K562 (cell line): ENCODE measurements around the gene FAM193A. TPM values are rescaled to one million over a fixed set of nuclear protein-coding genes. Genes with fewer than 3 reads are reported as not detected.

Source experiments
- ATAC-seq: fragments of 200-7000 bp; cut with Tn5 transposase; 3 replicates; pipeline ENCODE4 v1.9.1; 2020; ENCODE audit warnings: moderate library complexity
- BruUV-seq: library from RNA; stranded (reverse); fragments of 400-500 nt; replicated peaks from 2 replicates; lab custom pipeline; 2021; lab: Mats Ljungman, UMichigan
- CTCF ChIA-PET: fragments of 300-600 bp; formaldehyde crosslinking; extraction: SDS; loops from one replicate; lab custom pipeline; 2021; ENCODE audit warnings: low intra/inter-chr PET ratio; lab: Yijun Ruan, JAX
- POLR2A ChIA-PET: fragments of 300-600, 350-650 bp; sonication (Branson Sonifier 250); formaldehyde crosslinking; extraction: SDS; loops from one replicate; lab custom pipeline; 2021; ENCODE audit warnings: antibody characterized with exemption, inconsistent platforms; lab: Yijun Ruan, JAX
- DNase-seq, 4 experiments: peaks; one replicate each; pipeline versions ENCODE4 v3.0.0 to v3.0.0-alpha.2; 2011 to 2018; ENCODE audit warnings: low spot score in 3 of 4, mixed read lengths in 3 of 4; ENCODE audit errors: extremely low read depth in 1 of 4
- FAIRE-seq: peaks from 2 replicates; lab custom pipeline; 2011; peaks lifted over from hg19 to GRCh38; lab: Jason Lieb, UNC
- H2AFZ ChIP-seq: 2 replicates; pipeline ENCODE4 v1.6.0; 2011; ENCODE audit warnings: low read depth, low read length, control low read depth, inconsistent platforms
- H3K27ac ChIP-seq: fragments of 200-600 bp; 3 replicates; pipeline ENCODE4 v1.8.0; 2011; ENCODE audit warnings: low read depth, mild to moderate bottlenecking, control low read depth, inconsistent platforms, low read length, moderate library complexity, mixed read lengths; ENCODE audit errors: extremely low read depth
- H3K27me3 ChIP-seq, 2 experiments: fragments of 300-600 bp in 1 of 2; 2 replicates in 1 of 2; 3 replicates in 1 of 2; pipeline versions ENCODE4 v1.6.0 to v1.8.0; 2011; ENCODE audit warnings: inconsistent platforms in 2 of 2, low read length in 2 of 2, mild to moderate bottlenecking in 1 of 2, mixed read lengths in 1 of 2, moderate library complexity in 1 of 2; ENCODE audit not compliant: control insufficient read depth in 2 of 2, insufficient read depth in 2 of 2
- H3K36me3 ChIP-seq: fragments of 300-600 bp; 3 replicates; pipeline ENCODE4 v1.8.0; 2011; ENCODE audit warnings: mild to moderate bottlenecking, low read length, inconsistent platforms; ENCODE audit not compliant: control insufficient read depth, insufficient read depth
- H3K4me1 ChIP-seq, 2 experiments: fragments of 200-600 bp in 1 of 2; replicated peaks in 1 of 2; 2 replicates in 1 of 2; 3 replicates in 1 of 2; pipeline versions ENCODE4 v1.5.1 to v1.8.0; 2011; ENCODE audit warnings: inconsistent platforms in 2 of 2, low read length in 2 of 2, mild to moderate bottlenecking in 1 of 2, mixed read lengths in 1 of 2, moderate library complexity in 1 of 2; ENCODE audit not compliant: control insufficient read depth in 2 of 2, insufficient read depth in 2 of 2
- H3K4me2 ChIP-seq: 2 replicates; pipeline ENCODE4 v1.6.1; 2011; ENCODE audit warnings: low read length, control low read depth, inconsistent platforms, mixed read lengths; ENCODE audit not compliant: insufficient read depth
- H3K4me3 ChIP-seq: fragments of 200-600 bp; sonication (generic), shearing (Covaris generic); 2 replicates; pipeline ENCODE4 v1.5.1; 2016; ENCODE audit warnings: control low read depth, inconsistent platforms
- H3K79me2 ChIP-seq: fragments of 200-600 bp; 3 replicates; pipeline ENCODE4 v1.8.0; 2011; ENCODE audit warnings: low read length, inconsistent platforms; ENCODE audit not compliant: control insufficient read depth, insufficient read depth
- H3K9ac ChIP-seq, 2 experiments: 2 replicates each; pipeline versions ENCODE4 v1.6.0 to v1.6.1; 2011; ENCODE audit warnings: low read depth in 2 of 2, low read length in 2 of 2, control low read depth in 1 of 2, inconsistent platforms in 1 of 2, mild to moderate bottlenecking in 1 of 2, mixed read lengths in 1 of 2; ENCODE audit not compliant: insufficient read depth in 1 of 2
- H3K9me1 ChIP-seq: one replicate; pipeline ENCODE4 v1.6.0; 2011; ENCODE audit warnings: inconsistent platforms, mild to moderate bottlenecking, low read length, moderate library complexity; ENCODE audit not compliant: control insufficient read depth, insufficient read depth
- H3K9me3 ChIP-seq: replicated peaks from 2 replicates; pipeline ENCODE4 v1.5.1; 2011; ENCODE audit warnings: low read depth, low read length, inconsistent platforms; ENCODE audit not compliant: control insufficient read depth, insufficient read depth
- H4K20me1 ChIP-seq: replicated peaks from 2 replicates; pipeline ENCODE4 v1.6.1; 2011; ENCODE audit warnings: low read length, inconsistent platforms, mixed read lengths; ENCODE audit not compliant: control insufficient read depth, insufficient read depth
- FIP1L1 ChIP-seq: fragments of 200-400 bp; formaldehyde crosslinking; IDR thresholded peaks from 2 replicates; pipeline ENCODE4 v1.6.1; 2018; ENCODE audit warnings: mild to moderate bottlenecking, low read depth, low read length; ENCODE audit not compliant: poor library complexity, severe bottlenecking
- SMAD3 ChIP-seq: fragments of 450-650 bp; formaldehyde crosslinking; conservative IDR thresholded peaks from 2 replicates; pipeline ENCODE4 v1.4.0; 2020; ENCODE audit warnings: mild to moderate bottlenecking
- SMARCA4 ChIP-seq: fragments of 450-650 bp; IDR thresholded peaks from 2 replicates; pipeline ENCODE4 v1.6.1; 2016
- ZNF644 ChIP-seq: fragments of 200-800 bp; sonication (Bioruptor generic); IDR thresholded peaks from 2 replicates; pipeline ENCODE4 v1.6.1; 2016; ENCODE audit warnings: low read depth, missing genetic modification characterization, missing compliant biosample characterization
- WGBS: fragments of 100-300 bp; shearing (Covaris generic); methylation state at CpG from one replicate; pipeline ENCODE4 v1.1.6; 2016; ENCODE audit warnings: low coverage, mixed read lengths; ENCODE audit not compliant: insufficient coverage; ENCODE audit errors: missing lambda C conversion rate; 5-methylcytosine and 5-hydroxymethylcytosine counted together
- in situ Hi-C: fragments of 300-500 bp; cut with MboI; formaldehyde crosslinking; loops from 4 replicates; pipeline ENCODE4 v1.15.0; 2018; ENCODE audit warnings: inconsistent platforms, mixed read lengths
- intact Hi-C: fragments of 100-400 bp; cut with micrococcal nuclease; formaldehyde crosslinking; loops from 2 replicates; pipeline ENCODE4 v1.14.2; 2022
- polyA plus RNA-seq, 8 experiments: library from polyadenylated mRNA; depleted of rRNA in 4 of 8; stranded (reverse) in 5 of 8; unstranded in 3 of 8; fragments of >200 nt; fragmentation: Nextera tagmentation in 2 of 8; fragmentation: Illumina TruSeq in 1 of 8; extraction: Ambion mirVana in 2 of 8; extraction: Trizol in 1 of 8; gene quantifications; 2 replicates each; pipeline versions ENCODE4 v1.2.1 to v1.2.3, GENCODE V29; 2011 to 2014; ENCODE audit warnings: inconsistent platforms in 1 of 8, missing spikeins in 1 of 8
- total RNA-seq, 7 experiments: library from RNA; depleted of rRNA in 6 of 7; stranded (reverse); fragments of >200 nt in 6 of 7; fragmentation: Illumina TruSeq in 2 of 7; extraction: Trizol in 2 of 7; gene quantifications; 2 replicates each; pipeline versions ENCODE4 v1.2.1 to v1.2.3, GENCODE V29; 2011 to 2021; ENCODE audit warnings: low replicate concordance in 1 of 7
- TF ChIP-seq, protein P1 (sequence below): fragments of 200-400 bp; formaldehyde crosslinking; IDR thresholded peaks from 2 replicates; pipeline ENCODE4 v1.6.1; 2017; ENCODE audit warnings: mild to moderate bottlenecking, low read depth, low read length, moderate library complexity

Gene FAM193A
- total and polyA plus RNA-seq, 9 of the 15 experiments (the other 6 are each of a cell fraction or from before 2014, with no cell fraction given), result 0.46 to 24.6 (median 9.6) TPM

DNA sequence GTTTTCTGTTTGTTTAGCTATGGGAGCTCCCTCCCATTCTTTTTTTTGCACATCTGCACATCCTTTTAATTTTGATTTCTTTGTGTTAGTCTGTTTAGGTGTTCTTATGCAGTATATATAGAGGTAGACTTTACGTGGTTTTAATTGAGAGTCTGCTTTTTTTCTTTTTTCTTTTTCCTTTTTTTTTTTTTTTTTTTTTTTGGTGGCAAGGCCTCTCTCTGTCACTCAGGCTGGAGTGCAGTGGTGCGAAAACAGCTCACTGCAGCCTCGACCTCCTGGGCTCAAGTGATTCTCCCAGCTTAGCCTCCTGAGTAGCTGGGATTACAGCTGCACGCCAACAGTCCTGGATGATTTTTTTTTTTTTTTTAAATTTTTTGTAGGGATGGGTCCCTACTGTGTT, 68.2 kb downstream of the FAM193A start:
- no peak for FAIRE-seq

More for the DNA sequence above, 68.2 kb downstream of the FAM193A start:
- Histone ChIP-seq H3K4me3 (no peak overlapping the region), H3K9me3 (no peaks in the 10 kb centered on the region), H4K20me1 (peaks cover 13% of the 10 kb centered on the region), H3K4me2 (no peak overlapping the region), H3K36me3 (peaks cover 11% of the 10 kb centered on the region; the same call in 2 of the 3 replicates), H3K27ac (no peak overlapping the region), H3K79me2 (peaks cover 77% of the 10 kb centered on the region), H3K4me1 (peaks cover 7 to 9% of the 10 kb centered on the region in 2 experiments), H3K9ac (no peak overlapping the region), H3K9me1 (no peaks in the 10 kb centered on the region), H2AFZ (no peak overlapping the region), H3K27me3 (no peaks in the 10 kb centered on the region)
- no peak for DNase-seq
- 80% methylated on average over 4 of the region's 4 CpGs for WGBS
- BruUV-seq, result no TSS peak
- ChIA-PET CTCF (no interaction called here), POLR2A (interaction anchor here (0.7 to 1.5 kb wide), 3 partner anchors 12 to 47 kb away, joined by 3 to 4 read pairs (median 4); no protein-coding TSS in a partner anchor)
- intact Hi-C loops (no loop called here), in situ Hi-C loops (no loop called here)
- TF ChIP-seq SMARCA4, result no peak
- no peak for TF ChIP-seq SMAD3
- TF ChIP-seq FIP1L1, result no peak
- no peak for TF ChIP-seq ZNF644 (tag)
- TF ChIP-seq, protein P1, sequence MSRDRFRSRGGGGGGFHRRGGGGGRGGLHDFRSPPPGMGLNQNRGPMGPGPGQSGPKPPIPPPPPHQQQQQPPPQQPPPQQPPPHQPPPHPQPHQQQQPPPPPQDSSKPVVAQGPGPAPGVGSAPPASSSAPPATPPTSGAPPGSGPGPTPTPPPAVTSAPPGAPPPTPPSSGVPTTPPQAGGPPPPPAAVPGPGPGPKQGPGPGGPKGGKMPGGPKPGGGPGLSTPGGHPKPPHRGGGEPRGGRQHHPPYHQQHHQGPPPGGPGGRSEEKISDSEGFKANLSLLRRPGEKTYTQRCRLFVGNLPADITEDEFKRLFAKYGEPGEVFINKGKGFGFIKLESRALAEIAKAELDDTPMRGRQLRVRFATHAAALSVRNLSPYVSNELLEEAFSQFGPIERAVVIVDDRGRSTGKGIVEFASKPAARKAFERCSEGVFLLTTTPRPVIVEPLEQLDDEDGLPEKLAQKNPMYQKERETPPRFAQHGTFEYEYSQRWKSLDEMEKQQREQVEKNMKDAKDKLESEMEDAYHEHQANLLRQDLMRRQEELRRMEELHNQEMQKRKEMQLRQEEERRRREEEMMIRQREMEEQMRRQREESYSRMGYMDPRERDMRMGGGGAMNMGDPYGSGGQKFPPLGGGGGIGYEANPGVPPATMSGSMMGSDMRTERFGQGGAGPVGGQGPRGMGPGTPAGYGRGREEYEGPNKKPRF, result no peak
- no peak for ATAC-seq
